ENCODE measurements around the gene PCK2. TPM values are rescaled to one million over a fixed set of nuclear protein-coding genes. Genes with fewer than 3 reads are reported as not detected.

PCK2 gene
- total RNA-seq, 4 donors from 2014 or later = 15.4 to 29.0 (median 21.0) TPM

GRCh38 chr14:24072881-24073877, 20.9 kb upstream of the PCK2 start:
- intact Hi-C loops (cut with DNase I; ENCODE audit: low total_unique reads) = no loop called here
- DNase-seq (ENCODE audit: low spot score in 2 of 2) = no peak
- no peak for TF ChIP-seq CTCF (IDR thresholded peaks at IDR 0.05)
- TF ChIP-seq POLR2A (IDR thresholded peaks at IDR 0.05) = no peak
- no peak overlapping the region for H3K4me3 ChIP-seq (ENCODE audit: low read depth, poor library complexity, severe bottlenecking)
- WGBS, 2 donors = 82% methylated on average over 26 of the region's 26 CpGs

- WGBS, 2 donors = 72 to 84% methylated on average over 11 of the region's 11 CpGs
- TF ChIP-seq POLR2A (IDR thresholded peaks at IDR 0.05) = no peak
- no peak for TF ChIP-seq CTCF (IDR thresholded peaks at IDR 0.05)
- intact Hi-C loops (cut with DNase I; ENCODE audit: low total_unique reads) = no loop called here
- no peak overlapping the region for H3K4me3 ChIP-seq (ENCODE audit: low read depth, poor library complexity, severe bottlenecking)
- no peak for DNase-seq (ENCODE audit: low spot score in 2 of 2)
Observed at GRCh38 chr14:24074625-24075484, 19.3 kb upstream of the PCK2 start.

GRCh38 chr14:24075485-24076301, 18.4 kb upstream of the PCK2 start:
- intact Hi-C loops (cut with DNase I; ENCODE audit: low total_unique reads) = no loop called here
- no peak for DNase-seq (ENCODE audit: low spot score in 2 of 2)
- no peak for TF ChIP-seq CTCF (IDR thresholded peaks at IDR 0.05)
- H3K4me3 ChIP-seq (ENCODE audit: low read depth, poor library complexity, severe bottlenecking) = no peak overlapping the region
- WGBS, 2 donors = 77% methylated on average over 10 to 11 of the region's 11 CpGs

GRCh38 chr14:24076302-24076601, 17.9 kb upstream of the PCK2 start:
- no peak overlapping the region for H3K4me3 ChIP-seq (ENCODE audit: low read depth, poor library complexity, severe bottlenecking)
- 82 to 84% methylated on average over 10 of the region's 10 CpGs for WGBS, 2 donors
- DNase-seq (ENCODE audit: low spot score in 2 of 2) = no peak
- TF ChIP-seq CTCF (IDR thresholded peaks at IDR 0.05) (no peak), POLR2A (IDR thresholded peaks at IDR 0.05) (no peak)
- intact Hi-C loops (cut with DNase I; ENCODE audit: low total_unique reads) = no loop called here

- intact Hi-C loops (cut with DNase I; ENCODE audit: low total_unique reads) = no loop called here
- 92% methylated on average over 17 to 23 of the region's 23 CpGs for WGBS, 2 donors
- TF ChIP-seq POLR2A (IDR thresholded peaks at IDR 0.05) = no peak
- TF ChIP-seq CTCF (IDR thresholded peaks at IDR 0.05) = no peak
- no peak overlapping the region for H3K4me3 ChIP-seq (ENCODE audit: low read depth, poor library complexity, severe bottlenecking)
- DNase-seq (ENCODE audit: low spot score in 2 of 2) = no peak
Observed at GRCh38 chr14:24077086-24077485, 17.0 kb upstream of the PCK2 start.

Measured in lower leg skin (tissue), 4 donors.